ENCODE results near the gene MAST3. TPM values are rescaled to one million over a fixed set of nuclear protein-coding genes. Genes with fewer than 3 reads are reported as not detected.
"Not testable (repeated sequence)": the region's sequence is repeated elsewhere in the genome, so short reads cannot be mapped to it uniquely, and the experiment has no call there.

The MAST3 gene
- total RNA-seq, 2 donors from 2014 or later, result 38.2 to 50.8 TPM

DNA sequence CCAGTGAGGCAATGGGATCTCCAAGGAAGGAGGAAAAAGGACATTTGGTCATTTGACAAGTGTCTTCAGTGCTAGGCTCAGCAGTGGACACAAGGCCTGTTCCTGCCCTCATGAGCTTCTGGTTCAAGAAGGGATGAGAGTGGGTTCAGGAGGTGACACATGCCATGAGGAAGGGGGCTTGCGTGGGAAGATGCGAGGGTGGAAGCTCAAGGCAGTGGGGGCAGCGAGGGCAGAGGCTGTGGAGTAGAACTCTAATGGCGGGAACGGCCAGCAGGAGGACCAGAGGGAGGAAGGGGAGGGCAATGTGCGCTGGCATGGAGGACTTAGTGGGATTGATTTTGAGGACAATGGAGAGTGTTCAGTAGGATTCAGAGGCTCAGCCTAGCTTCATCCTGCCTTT is 58.7 kb downstream of the MAST3 start:
- H3K9me3 ChIP-seq (ENCODE audit: control insufficient read depth, low read length, poor library complexity, severe bottlenecking), result no peaks in the 10 kb centered on the region
- DNase-seq (no peak), ATAC-seq (no peak)
- Mint-ChIP-seq H3K4me3 (no peak overlapping the region), H3K27ac (peak overlapping the region; percentile 41), H3K36me3 (ENCODE audit: low read depth) (no peaks in the 10 kb centered on the region), H3K27me3 (no peaks in the 10 kb centered on the region), H3K4me1 (peaks cover 25% of the 10 kb centered on the region)

DNA sequence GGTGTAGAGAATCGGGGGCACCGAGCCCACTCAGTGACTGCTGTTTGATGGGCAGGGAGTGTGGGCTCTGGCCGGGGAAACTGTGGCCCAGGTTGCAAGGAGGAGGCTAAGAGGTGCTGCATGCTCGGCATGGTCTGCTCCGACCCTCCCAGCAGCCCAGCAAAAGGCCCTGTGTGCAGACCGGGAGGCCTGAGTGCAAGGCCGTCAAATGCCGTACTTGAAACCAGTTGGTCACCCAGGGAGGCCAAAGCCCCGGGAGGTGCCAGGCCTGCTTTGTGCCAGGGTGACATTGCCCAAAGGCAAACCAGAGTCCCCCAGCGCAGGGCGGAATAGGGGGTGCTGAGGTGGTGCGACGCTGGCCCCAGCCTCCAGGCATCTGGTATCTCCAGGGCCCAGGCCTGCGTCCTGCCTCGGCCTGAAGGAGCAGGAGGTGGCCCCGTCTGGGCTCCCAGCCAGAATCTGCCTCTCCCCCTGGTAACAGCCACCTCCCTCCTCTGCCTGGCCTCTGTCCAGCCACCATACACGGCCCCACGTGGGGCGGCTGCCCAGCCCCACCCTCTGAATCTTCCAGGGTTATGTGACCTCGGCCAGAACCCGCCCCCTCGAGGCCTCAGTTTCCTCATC is 59.4 kb downstream of the MAST3 start:
- DNase-seq (no peak), ATAC-seq (no peak)
- H3K4me3 Mint-ChIP-seq, result no peak overlapping the region

GRCh38 chr19:18157465-18158063 is 60.0 kb downstream of the MAST3 start:
- DNase-seq (no peak), ATAC-seq (no peak)
- Mint-ChIP-seq H3K36me3 (ENCODE audit: low read depth) (no peaks in the 10 kb centered on the region), H3K27ac (no peak overlapping the region), H3K27me3 (no peaks in the 10 kb centered on the region), H3K4me3 (no peak overlapping the region), H3K4me1 (peaks cover 18% of the 10 kb centered on the region)
- H3K9me3 ChIP-seq (ENCODE audit: control insufficient read depth, low read length, poor library complexity, severe bottlenecking), result no peaks in the 10 kb centered on the region

More for the DNA sequence above, 59.4 kb downstream of the MAST3 start:
- H3K36me3 Mint-ChIP-seq (ENCODE audit: low read depth), result no peaks in the 10 kb centered on the region
- no peaks in the 10 kb centered on the region for H3K9me3 ChIP-seq (ENCODE audit: control insufficient read depth, low read length, poor library complexity, severe bottlenecking)
- H3K27ac Mint-ChIP-seq, result no peak overlapping the region
- peaks cover 22% of the 10 kb centered on the region for H3K4me1 Mint-ChIP-seq
- H3K27me3 Mint-ChIP-seq, result no peaks in the 10 kb centered on the region

DNA sequence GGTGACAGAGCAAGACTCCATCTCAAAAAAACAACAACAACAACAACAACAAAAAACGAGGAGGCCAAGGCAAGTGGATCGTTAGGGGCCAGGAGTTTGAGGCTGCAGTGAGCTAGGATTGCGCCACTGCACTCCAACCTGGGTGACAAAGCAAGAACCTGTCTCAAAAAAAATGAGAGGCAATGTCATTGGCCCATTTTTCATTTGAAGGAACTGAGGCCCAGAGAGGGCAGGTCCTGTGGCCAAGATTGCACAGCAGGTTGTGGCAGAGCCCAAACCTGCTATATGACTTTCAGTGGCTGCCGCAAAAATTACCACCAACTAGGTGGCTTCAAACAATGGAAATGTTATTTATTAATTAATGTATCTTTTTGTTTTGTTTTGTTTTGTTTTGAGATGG is 60.9 kb downstream of the MAST3 start:
- H3K27me3 Mint-ChIP-seq, result no peaks in the 10 kb centered on the region
- H3K9me3 ChIP-seq (ENCODE audit: control insufficient read depth, low read length, poor library complexity, severe bottlenecking), result no peaks in the 10 kb centered on the region
- H3K36me3 Mint-ChIP-seq (ENCODE audit: low read depth), result no peaks in the 10 kb centered on the region
- H3K4me1 Mint-ChIP-seq, result peaks cover 18% of the 10 kb centered on the region
- H3K4me3 Mint-ChIP-seq, result no peak overlapping the region
- no peak for DNase-seq
- H3K27ac Mint-ChIP-seq, result no peak overlapping the region
- ATAC-seq, result no peak

DNA sequence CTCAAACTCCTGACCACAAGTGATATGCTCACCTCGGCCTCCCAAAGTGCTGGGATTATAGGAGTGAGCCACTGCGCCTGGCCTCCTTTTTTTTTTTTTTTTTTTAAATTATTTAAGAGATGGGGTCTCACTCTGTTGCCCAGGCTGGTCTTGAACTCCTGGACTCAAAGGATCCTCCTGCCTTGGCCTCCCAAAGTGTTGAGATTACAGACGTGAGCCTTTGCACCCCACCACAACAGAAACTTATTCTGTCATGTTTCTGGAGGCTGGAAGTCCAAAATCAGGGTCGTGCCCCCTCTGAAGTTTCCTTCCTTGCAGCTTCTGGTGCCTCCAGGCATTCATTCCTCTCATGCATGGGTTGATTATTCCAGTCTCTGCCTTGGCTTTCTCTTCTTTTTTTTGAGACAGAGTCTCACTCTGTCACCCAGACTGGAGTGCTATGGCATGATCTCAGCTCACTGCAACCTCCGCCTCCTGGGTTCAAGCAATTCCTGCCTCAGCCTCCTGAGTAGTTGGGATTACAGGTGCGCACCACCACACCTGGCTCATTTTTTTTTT is 61.6 kb downstream of the MAST3 start:
- H3K27me3 Mint-ChIP-seq; H3K9me3 ChIP-seq (ENCODE audit: control insufficient read depth, low read length, poor library complexity, severe bottlenecking); ATAC-seq; DNase-seq; H3K36me3 Mint-ChIP-seq (ENCODE audit: low read depth); H3K27ac Mint-ChIP-seq: not testable (repeated sequence)
- Mint-ChIP-seq H3K4me3 (peak overlapping the region; percentile 49), H3K4me1 (peaks cover 15% of the 10 kb centered on the region)

DNA sequence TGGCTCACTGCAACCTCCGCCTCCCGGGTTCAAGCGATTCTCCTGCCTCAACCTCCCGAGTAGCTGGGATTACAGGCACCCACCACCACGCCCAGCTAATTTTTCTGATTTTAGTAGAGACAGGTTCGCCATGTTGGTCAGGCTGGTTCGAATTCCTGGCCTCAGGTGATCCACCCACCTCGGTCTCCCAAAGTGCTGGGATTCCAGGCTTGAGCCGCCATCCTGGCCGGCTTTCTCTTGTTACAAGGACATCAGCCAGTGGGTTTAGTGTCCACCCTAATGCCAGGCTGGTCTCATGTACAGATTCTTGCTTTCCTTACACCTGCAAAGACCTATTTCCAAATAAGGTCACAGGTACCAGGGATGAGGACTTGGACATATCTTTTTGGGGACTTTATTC is 62.2 kb downstream of the MAST3 start:
- Mint-ChIP-seq H3K36me3 (ENCODE audit: low read depth) (no peaks in the 10 kb centered on the region), H3K27ac (peak overlapping the region; percentile 32), H3K4me1 (peaks cover 9% of the 10 kb centered on the region), H3K27me3 (no peaks in the 10 kb centered on the region), H3K4me3 (no peak overlapping the region)
- DNase-seq, result no peak
- H3K9me3 ChIP-seq (ENCODE audit: control insufficient read depth, low read length, poor library complexity, severe bottlenecking), result no peaks in the 10 kb centered on the region
- no peak for ATAC-seq

- ATAC-seq (no peak), DNase-seq (no peak)
- Mint-ChIP-seq H3K36me3 (ENCODE audit: low read depth) (no peaks in the 10 kb centered on the region), H3K4me1 (peaks cover 7% of the 10 kb centered on the region), H3K4me3 (peak overlapping the region; percentile 73), H3K27me3 (no peaks in the 10 kb centered on the region), H3K27ac (peak overlapping the region; percentile 32)
- no peaks in the 10 kb centered on the region for H3K9me3 ChIP-seq (ENCODE audit: control insufficient read depth, low read length, poor library complexity, severe bottlenecking)
Measured at GRCh38 chr19:18160493-18160970, 63.0 kb downstream of the MAST3 start.

DNA sequence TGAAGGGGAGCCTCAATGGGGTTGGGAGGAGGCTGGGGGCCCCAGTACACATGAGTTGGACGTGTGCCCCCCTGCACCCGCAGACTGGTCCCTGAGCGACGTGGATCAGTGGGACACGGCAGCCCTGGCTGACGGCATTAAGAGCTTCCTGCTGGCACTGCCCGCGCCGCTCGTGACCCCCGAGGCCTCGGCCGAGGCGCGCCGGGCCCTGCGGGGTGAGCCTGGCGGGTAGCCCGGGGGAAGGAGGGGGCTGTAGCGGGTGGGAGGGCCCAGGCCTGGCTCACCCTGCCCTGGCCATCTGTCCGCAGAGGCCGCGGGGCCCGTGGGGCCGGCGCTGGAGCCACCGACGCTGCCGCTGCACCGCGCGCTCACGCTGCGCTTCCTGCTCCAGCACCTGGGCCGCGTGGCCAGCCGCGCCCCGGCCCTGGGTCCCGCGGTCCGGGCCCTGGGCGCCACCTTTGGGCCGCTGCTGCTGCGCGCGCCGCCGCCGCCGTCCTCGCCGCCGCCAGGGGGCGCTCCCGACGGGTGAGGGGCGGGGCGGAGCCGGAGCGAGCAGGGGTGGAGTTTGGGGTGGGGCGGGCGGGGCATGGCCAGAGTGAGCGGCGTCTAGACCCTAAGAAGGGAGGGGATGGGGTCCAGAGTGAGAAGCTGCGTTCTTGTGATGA is 63.5 kb downstream of the MAST3 start:
- peaks cover 3% of the 10 kb centered on the region for H3K36me3 Mint-ChIP-seq (ENCODE audit: low read depth)
- peaks cover 6% of the 10 kb centered on the region for H3K4me1 Mint-ChIP-seq
- no peaks in the 10 kb centered on the region for H3K9me3 ChIP-seq (ENCODE audit: control insufficient read depth, low read length, poor library complexity, severe bottlenecking)
- ATAC-seq, result peak; percentile 99
- peak overlapping the region; percentile 73 for H3K4me3 Mint-ChIP-seq
- no peak overlapping the region for H3K27ac Mint-ChIP-seq
- peak; percentile 79 to 90 (median 84) for DNase-seq
- no peaks in the 10 kb centered on the region for H3K27me3 Mint-ChIP-seq

- peaks cover 4% of the 10 kb centered on the region for H3K4me1 Mint-ChIP-seq
- peak overlapping the region; percentile 49 for H3K4me3 Mint-ChIP-seq
- H3K27me3 Mint-ChIP-seq, result no peaks in the 10 kb centered on the region
- peaks cover 3% of the 10 kb centered on the region for H3K36me3 Mint-ChIP-seq (ENCODE audit: low read depth)
- H3K27ac Mint-ChIP-seq, result no peak overlapping the region
- ATAC-seq (no peak), DNase-seq (no peak)
- H3K9me3 ChIP-seq (ENCODE audit: control insufficient read depth, low read length, poor library complexity, severe bottlenecking), result no peaks in the 10 kb centered on the region
Measured at GRCh38 chr19:18161636-18162002, 64.0 kb downstream of the MAST3 start.

DNA sequence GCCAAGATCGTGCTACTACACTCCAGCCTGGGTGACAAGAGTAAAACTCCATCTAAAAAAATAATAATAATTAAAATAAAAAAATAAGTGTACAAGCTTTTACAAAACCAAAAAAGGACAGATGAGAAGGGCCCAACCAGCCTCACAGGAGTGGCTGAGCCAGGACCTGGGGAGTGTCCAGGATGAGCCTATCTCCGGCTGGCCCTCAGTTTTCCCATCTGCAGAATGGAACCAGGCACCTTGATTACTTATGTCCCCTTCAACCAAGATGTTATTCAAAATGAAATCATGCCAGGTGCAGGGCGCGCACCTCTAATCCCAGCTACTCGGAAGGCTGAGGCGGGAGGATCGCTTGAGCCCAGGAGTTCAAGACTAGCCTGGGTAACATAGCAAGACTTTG is 66.5 kb downstream of the MAST3 start:
- Mint-ChIP-seq H3K4me1 (peaks cover 8% of the 10 kb centered on the region), H3K36me3 (ENCODE audit: low read depth) (peaks cover 3% of the 10 kb centered on the region), H3K27ac (no peak overlapping the region), H3K27me3 (no peaks in the 10 kb centered on the region), H3K4me3 (no peak overlapping the region)
- ATAC-seq (no peak), DNase-seq (no peak)
- H3K9me3 ChIP-seq (ENCODE audit: control insufficient read depth, low read length, poor library complexity, severe bottlenecking), result no peaks in the 10 kb centered on the region

DNA sequence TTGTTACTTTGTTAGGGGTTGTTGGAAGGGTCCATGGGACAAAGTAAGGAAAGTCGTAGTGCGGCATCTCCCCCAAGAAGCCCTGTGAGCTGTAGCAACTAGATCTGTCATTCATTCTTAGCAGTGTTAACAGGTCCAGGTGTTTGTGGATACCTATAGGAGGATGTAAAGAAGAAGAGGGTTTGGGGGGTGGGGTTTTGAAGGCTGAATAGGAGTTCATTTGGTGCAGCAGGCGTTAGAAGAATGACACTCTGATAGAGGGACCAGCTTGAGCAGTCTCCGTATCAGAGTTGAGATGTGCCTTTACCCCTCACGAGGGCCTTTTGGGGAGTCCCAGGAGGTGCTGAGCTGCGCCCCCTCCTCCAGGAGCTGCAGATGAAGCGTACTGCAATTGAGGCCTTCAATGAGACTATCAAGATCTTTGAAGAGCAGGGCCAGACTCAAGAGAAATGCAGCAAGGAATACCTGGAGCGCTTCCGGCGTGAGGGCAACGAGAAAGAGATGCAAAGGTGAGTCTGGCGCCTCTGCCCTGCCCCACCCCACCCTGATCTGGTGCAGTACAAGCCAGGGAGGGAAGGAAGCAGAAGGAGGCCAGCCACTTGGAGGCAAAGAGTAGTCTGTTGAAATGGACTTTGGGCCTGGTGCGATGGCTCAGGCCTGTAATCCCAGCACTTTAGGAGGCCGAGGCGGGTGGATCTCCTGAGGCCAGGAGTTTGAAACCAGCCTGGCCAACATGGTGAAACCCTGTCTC is 68.4 kb downstream of the MAST3 start:
- DNase-seq (no peak), ATAC-seq (no peak)
- peaks cover 3% of the 10 kb centered on the region for H3K36me3 Mint-ChIP-seq (ENCODE audit: low read depth)
- H3K27ac Mint-ChIP-seq, result no peak overlapping the region
- no peaks in the 10 kb centered on the region for H3K9me3 ChIP-seq (ENCODE audit: control insufficient read depth, low read length, poor library complexity, severe bottlenecking)
- H3K4me3 Mint-ChIP-seq, result no peak overlapping the region
- no peaks in the 10 kb centered on the region for H3K27me3 Mint-ChIP-seq
- H3K4me1 Mint-ChIP-seq, result peaks cover 6% of the 10 kb centered on the region

- ATAC-seq, result no peak
- peaks cover 3% of the 10 kb centered on the region for H3K36me3 Mint-ChIP-seq (ENCODE audit: low read depth)
- peaks cover 6% of the 10 kb centered on the region for H3K4me1 Mint-ChIP-seq
- no peaks in the 10 kb centered on the region for H3K27me3 Mint-ChIP-seq
- no peak overlapping the region for H3K4me3 Mint-ChIP-seq
- DNase-seq, result no peak
- H3K9me3 ChIP-seq (ENCODE audit: control insufficient read depth, low read length, poor library complexity, severe bottlenecking), result no peaks in the 10 kb centered on the region
- no peak overlapping the region for H3K27ac Mint-ChIP-seq
Measured at GRCh38 chr19:18167011-18167410, 69.4 kb downstream of the MAST3 start.
